Measurements from ENCODE around the gene SLC9A3. TPM values are rescaled to one million over a fixed set of nuclear protein-coding genes. Genes with fewer than 3 reads are reported as not detected.

Gene SLC9A3
- total RNA-seq, 3 donors from 2014 or later (not counting 1 experiment from before 2014, with no cell fraction given): 0.61 to 1.1 (median 0.73) TPM

DNA sequence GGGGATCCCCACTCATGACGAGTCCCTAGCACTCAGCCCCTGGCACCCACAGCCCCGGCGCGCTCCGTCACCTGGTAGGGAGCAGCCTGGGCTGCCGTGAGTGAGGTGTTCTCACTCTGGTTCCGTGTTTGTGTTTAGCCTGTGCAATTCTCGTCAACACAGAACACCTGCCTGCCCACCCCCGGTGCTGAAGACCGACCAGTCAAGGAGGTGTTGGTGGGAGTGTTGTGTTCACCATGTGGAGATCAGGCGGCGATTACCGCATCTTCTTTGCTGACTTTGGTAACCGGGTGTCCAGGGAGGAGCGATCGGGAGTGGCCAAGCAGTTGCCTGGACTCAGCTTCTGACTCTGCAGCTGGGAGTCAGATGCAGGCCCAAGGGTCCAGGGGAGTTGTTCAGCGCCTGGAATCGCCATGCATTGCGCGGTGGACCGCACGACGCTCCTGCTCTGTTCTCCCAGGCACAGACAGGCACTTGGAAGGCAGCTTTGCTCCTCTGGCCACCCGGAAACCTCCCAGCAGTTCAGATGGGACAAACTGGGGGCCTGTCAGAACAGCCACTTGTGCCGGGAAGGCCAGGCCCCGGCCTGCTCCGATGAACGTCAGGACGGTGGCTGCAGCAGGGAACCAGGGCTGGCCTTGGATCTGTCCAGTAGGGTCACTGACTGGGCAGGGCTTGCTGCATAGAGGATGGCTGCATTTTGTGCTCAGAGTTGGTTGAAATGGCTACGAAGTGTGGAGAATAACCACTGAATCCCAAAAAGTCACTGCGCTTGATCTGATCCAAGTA, 53.1 kb downstream of the SLC9A3 start:
- ATAC-seq: no peak
- intact Hi-C loops (cut with micrococcal nuclease): no loop called here
- H3K27ac Mint-ChIP-seq: peak overlapping the region; percentile 16 to 75

GRCh38 chr5:469752-470483, 54.3 kb downstream of the SLC9A3 start:
- no peak overlapping the region for H3K4me3 ChIP-seq (ENCODE audit: low read length)
- peaks cover 5 to 27% of the 10 kb centered on the region in 2 donors for H3K4me1 Mint-ChIP-seq
- intact Hi-C loops (cut with micrococcal nuclease): no loop called here
- H3K27me3 ChIP-seq (ENCODE audit: control insufficient read depth, insufficient read depth, low read length): peaks cover 8% of the 10 kb centered on the region
- peaks cover 29% of the 10 kb centered on the region for H3K4me1 ChIP-seq (ENCODE audit: control insufficient read depth, insufficient read depth, low read length)
- H3K36me3 ChIP-seq (ENCODE audit: control insufficient read depth, insufficient read depth, low read length): peaks cover 13% of the 10 kb centered on the region
- DNase-seq (no peak), ATAC-seq (no peak)
- 94% methylated on average over 19 of the region's 19 CpGs for WGBS (ENCODE audit: insufficient coverage)
- TF ChIP-seq, protein P1, sequence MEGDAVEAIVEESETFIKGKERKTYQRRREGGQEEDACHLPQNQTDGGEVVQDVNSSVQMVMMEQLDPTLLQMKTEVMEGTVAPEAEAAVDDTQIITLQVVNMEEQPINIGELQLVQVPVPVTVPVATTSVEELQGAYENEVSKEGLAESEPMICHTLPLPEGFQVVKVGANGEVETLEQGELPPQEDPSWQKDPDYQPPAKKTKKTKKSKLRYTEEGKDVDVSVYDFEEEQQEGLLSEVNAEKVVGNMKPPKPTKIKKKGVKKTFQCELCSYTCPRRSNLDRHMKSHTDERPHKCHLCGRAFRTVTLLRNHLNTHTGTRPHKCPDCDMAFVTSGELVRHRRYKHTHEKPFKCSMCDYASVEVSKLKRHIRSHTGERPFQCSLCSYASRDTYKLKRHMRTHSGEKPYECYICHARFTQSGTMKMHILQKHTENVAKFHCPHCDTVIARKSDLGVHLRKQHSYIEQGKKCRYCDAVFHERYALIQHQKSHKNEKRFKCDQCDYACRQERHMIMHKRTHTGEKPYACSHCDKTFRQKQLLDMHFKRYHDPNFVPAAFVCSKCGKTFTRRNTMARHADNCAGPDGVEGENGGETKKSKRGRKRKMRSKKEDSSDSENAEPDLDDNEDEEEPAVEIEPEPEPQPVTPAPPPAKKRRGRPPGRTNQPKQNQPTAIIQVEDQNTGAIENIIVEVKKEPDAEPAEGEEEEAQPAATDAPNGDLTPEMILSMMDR (IDR thresholded peaks at IDR 0.05): no peak
- H3K27me3 Mint-ChIP-seq (ENCODE audit: low read depth in 2 of 2): peaks cover 0 to 3% of the 10 kb centered on the region in 2 donors
- no peak overlapping the region for H3K27ac ChIP-seq (ENCODE audit: low read length)
- no peak overlapping the region for H3K4me3 Mint-ChIP-seq
- peak overlapping the region in 1 of 2 donors; percentile 16 for H3K27ac Mint-ChIP-seq
- H3K9me3 Mint-ChIP-seq: no peaks in the 10 kb centered on the region
- H3K9me3 ChIP-seq (ENCODE audit: control insufficient read depth, insufficient read depth, low read length): no peaks in the 10 kb centered on the region
- H3K36me3 Mint-ChIP-seq: no peaks in the 10 kb centered on the region

More for the DNA sequence above, 53.1 kb downstream of the SLC9A3 start:
- Mint-ChIP-seq H3K27me3 (ENCODE audit: low read depth in 2 of 2) (peaks cover 0 to 3% of the 10 kb centered on the region in 2 donors), H3K4me1 (peaks cover 5 to 27% of the 10 kb centered on the region in 2 donors), H3K4me3 (peak overlapping the region; percentile 60), H3K9me3 (no peaks in the 10 kb centered on the region), H3K36me3 (no peaks in the 10 kb centered on the region)
- DNase-seq: no peak
- H3K4me1 ChIP-seq (ENCODE audit: control insufficient read depth, insufficient read depth, low read length): peaks cover 33% of the 10 kb centered on the region
- no peaks in the 10 kb centered on the region for H3K9me3 ChIP-seq (ENCODE audit: control insufficient read depth, insufficient read depth, low read length)
- peaks cover 10% of the 10 kb centered on the region for H3K36me3 ChIP-seq (ENCODE audit: control insufficient read depth, insufficient read depth, low read length)
- H3K4me3 ChIP-seq (ENCODE audit: low read length): no peak overlapping the region
- H3K27me3 ChIP-seq (ENCODE audit: control insufficient read depth, insufficient read depth, low read length): peaks cover 15% of the 10 kb centered on the region
- H3K27ac ChIP-seq (ENCODE audit: low read length): no peak overlapping the region
- 94% methylated on average over 31 of the region's 31 CpGs for WGBS (ENCODE audit: insufficient coverage)
- TF ChIP-seq, protein P1 (IDR thresholded peaks at IDR 0.05): no peak

DNA sequence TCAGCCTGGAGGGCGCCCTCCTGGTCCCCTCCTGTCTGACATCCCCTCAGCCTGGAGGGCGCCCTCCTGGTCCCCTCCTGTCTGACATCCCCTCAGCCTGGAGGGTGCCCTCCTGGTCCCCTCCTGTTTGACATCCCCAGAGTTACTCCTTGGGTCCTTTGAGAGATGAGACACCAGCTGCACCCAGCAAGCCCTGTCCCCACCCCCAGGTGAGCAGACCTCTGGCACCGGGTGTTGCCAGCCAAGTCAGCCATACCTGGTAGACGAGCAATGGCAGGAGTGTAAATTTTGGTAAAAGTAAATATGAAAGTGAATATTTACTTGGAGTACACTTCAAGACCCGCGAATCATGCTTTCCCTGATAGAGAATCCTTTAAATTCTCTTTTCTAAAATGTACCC, 55.8 kb downstream of the SLC9A3 start:
- Histone ChIP-seq H3K4me3 (ENCODE audit: low read length) (no peak overlapping the region), H3K27ac (ENCODE audit: low read length) (no peak overlapping the region), H3K36me3 (ENCODE audit: control insufficient read depth, insufficient read depth, low read length) (peaks cover 15% of the 10 kb centered on the region), H3K9me3 (ENCODE audit: control insufficient read depth, insufficient read depth, low read length) (no peaks in the 10 kb centered on the region), H3K4me1 (ENCODE audit: control insufficient read depth, insufficient read depth, low read length) (peaks cover 28% of the 10 kb centered on the region), H3K27me3 (ENCODE audit: control insufficient read depth, insufficient read depth, low read length) (no peaks in the 10 kb centered on the region)
- H3K36me3 Mint-ChIP-seq: no peaks in the 10 kb centered on the region
- no peak overlapping the region for H3K4me3 Mint-ChIP-seq
- no peaks in the 10 kb centered on the region for H3K27me3 Mint-ChIP-seq (ENCODE audit: low read depth in 2 of 2)
- ATAC-seq: no peak
- peaks cover 6 to 17% of the 10 kb centered on the region in 2 donors for H3K4me1 Mint-ChIP-seq
- TF ChIP-seq, protein P1 (IDR thresholded peaks at IDR 0.05): no peak
- H3K27ac Mint-ChIP-seq: no peak overlapping the region
- no peak for DNase-seq
- intact Hi-C loops (cut with micrococcal nuclease): no loop called here
- 93% methylated on average over 5 of the region's 6 CpGs for WGBS (ENCODE audit: insufficient coverage)
- no peaks in the 10 kb centered on the region for H3K9me3 Mint-ChIP-seq
